NCI-H2081 treated with DMSO at 0.1 percent for 48 hours (cell line): ENCODE measurements around the gene CLNK.

ENCODE experiments used
- DNase-seq: peaks from one replicate; lab custom pipeline; 2025; lab: John Stamatoyannopoulos, UW

Gene CLNK

DNA sequence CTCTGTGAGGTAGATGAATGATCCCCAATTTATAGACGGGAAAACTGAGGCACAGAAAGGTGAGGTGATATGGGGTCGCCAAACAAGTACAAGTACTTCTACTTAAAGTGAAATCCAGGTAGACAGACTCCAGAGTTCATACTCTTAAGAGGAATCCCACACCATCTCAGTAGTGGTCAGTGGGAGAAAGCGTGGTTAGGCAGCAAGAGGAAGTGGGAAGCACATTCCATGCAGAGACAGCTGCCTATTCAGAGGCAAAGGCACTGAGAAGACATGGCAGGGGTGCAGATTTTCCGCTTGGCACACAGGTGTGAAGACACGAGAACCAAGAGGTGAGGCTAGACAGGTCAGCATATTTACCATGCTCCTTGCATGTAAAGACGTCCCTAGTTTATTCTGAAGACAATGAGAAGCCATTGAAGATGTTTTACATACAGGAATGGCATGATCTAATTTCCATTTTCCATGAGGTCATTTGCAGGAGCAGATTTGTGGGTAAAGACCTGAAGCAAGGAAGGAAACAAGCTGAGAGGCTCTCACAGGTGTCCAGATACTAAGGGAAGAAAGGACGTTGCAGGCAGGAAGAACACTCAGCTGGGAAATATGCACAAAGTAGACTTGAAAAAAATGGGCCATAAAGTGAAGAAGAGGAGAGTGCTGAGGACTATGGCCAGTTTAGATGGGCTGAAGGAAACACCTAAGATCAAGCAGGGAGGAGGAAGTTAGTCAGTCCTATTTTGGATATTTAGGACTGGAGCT, 17.3 kb upstream of the CLNK start:
- DNase-seq = no peak

DNA sequence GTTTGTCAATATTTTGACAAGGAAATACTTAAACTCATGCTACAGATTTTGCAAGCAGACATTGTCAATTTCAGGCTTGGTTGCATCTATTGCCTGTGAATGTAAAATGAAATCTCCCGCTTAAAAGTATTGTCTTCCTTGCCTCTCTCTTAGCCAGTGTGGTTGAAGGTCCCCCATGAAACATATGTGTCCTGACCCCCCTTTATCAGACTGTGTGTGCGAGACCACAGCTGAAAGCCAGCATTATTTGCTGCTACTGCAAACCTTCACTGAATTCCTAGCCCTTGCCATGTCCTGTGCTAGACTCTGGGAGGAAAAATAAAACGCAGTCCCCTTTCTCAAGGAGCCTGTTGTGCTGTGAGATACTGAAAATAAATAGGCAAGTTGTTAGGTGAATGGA, 16.6 kb upstream of the CLNK start:
- no peak for DNase-seq

DNA sequence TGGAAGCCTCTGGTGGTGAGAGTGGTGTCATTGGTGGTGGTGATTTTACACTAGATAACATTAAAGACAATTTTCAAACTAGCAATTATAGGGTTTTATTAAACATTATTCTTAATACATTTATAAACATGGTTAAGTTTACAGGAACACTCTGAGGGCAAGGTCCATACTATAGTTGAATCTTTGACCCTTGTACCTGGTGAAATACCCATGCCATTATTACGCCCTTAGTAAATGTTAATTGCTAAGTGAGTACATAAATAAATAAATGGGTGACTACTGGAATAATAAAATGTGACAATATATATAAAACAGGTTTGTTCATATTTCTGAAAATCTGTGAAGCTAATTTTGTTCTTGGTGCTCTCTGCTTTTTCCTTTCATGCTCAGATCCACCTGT, 13.6 kb upstream of the CLNK start:
- no peak for DNase-seq

DNA sequence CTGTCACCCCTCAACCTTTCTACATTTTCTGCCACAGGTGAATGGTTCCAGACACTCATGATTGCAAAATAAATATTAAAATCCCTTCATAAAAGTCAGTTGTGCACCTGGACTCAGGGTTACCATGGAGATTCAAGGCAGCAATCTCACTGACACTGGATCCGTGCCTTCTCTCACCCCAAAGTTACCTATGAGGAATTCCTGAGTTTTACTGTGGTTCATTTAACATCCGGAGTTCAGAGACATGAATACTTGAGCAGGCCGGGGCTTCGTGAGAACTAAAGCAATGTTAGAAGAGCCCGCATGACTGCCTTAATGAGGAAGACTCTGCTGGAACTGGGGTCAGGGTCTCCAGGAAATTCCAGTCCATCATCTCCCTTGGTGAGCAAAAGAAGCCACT, 12.5 kb upstream of the CLNK start:
- DNase-seq = peak; percentile 53

DNA sequence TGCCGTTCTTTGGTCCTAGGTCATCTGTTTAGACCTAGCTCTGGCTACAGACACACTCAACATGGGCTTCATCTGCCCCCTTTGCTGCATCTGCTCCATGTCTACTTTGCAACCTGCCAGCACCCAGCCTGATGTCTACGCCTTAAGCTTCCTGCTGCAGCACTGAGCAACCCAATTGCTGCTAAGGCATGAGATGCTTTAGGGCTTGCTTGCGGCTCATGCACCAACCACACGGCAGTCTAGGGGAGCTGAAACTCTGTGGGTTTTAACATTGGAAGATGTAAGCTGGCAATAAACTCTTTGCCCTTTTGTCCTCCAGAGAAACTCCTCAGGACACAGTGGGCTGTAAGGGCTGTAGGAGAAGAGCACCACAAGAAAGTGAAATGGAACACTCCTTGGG, 11.7 kb upstream of the CLNK start:
- DNase-seq = no peak

DNA sequence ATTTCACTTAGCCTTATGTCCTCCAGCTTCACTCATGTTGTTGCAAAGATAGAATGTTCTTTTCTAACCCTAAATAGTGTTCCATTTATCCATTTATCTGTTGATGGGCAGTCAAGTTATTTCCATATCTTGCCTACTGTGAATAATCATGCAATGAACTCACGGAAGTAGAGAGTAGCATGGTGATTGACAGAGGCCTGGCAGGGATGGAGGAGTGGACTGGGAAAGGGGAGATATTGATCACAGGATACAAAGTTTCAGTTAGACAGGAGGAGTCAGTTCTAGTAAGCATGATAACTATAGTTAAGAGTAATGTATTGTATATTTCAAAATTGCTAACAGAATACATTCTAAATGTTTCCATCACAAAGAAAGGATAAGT, 10.3 kb upstream of the CLNK start:
- DNase-seq = no peak

DNA sequence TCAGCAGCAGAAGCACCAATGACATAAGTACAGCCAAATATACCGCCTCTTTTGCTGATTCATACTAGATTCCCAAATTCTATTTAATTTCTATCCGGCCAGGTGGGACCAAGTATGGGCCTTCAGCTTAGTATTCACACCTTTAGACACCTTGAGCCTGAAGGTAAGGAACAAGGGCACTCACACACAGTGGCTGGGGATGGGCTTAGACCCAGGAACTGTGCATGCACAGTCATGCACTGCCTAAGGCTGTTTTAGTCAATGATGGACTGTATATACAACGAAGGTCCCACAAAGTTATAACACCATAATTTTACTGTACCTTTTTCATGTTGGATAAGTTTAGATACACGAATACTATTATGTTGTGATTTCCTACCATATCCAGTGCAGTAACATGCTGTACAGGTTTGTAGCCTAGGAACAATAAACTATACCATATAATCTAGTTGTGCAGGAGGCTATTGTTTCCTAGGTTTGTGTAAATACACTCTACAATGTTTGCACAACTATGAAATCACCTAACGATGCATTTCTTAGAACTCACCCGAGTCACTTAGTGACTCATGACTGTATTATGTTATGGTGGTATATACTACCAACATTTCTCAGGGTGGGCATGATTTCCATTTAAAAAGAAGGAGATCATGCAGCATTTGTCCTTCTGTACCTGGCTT, 9.7 kb upstream of the CLNK start:
- DNase-seq = peak; percentile 36

DNA sequence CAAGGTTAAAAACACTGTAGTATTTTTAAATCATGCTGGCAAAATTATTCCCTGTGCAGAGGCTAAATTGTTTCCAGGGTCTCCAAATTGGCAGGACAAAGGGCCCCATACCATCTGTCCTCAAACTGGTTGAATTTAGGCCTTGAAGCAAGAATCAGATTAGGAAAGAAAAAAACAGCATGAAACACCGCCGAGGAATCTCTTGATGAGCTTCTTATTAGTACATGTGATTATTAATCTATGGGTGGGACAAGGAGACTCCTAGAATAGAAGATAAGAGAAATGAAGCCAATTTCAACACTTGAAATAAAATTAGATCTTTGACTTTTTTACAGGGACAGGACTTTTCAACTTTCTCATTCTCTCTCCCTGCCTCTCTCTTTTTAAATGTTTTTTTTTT, 7.1 kb upstream of the CLNK start:
- no peak for DNase-seq

DNA sequence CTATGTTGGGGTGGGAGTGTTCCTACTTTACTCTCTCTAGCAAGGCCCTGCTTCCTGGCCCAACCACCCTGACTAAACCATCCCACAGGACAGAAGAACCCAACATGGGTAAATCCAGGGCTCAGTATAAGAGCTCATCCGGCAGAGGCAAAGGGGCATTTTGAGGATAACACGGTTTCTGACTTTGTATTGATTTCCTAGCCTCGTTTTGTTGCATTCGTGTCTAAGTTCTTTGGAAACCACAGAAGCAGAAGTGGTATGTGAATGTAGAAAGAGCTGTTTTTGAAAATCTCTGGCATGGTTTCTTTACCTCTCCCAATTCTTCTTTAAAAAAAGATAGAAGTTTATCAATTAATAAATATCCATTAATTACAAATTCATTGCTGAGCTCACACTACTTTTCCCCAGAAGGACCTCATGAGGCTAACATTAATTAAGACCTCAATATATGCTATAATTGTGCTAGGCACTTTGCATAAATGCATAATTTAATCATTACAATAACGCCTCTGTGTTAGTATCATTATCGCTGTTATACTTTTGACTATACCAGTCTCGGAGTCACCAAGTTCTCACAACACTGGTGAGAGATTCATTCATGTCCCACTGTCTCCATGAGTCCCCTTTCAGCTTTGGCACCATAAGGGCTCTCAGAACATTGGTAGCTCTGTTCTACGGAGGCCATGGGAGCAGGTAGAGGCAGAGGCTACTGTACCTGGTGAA, 5.8 kb upstream of the CLNK start:
- DNase-seq = no peak

DNA sequence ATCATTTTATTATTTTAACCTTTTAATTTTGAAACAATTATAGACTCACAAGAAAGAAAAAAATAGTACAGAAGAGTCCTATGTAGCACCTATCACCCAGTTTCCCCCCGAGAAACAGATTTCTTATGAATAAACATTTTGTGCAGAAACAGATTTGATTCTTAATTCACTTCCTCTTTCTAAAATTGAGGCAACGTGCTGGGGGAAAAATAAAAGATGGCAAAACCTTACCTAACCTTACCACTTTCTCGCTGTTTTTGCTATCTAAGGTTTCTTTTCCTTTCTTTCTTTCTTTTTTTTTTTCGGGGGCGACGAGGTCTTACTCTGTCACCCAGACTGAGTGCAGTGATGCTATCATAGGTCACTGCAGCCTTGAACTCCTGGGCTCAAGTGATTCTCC, 4.3 kb upstream of the CLNK start:
- DNase-seq = no peak

DNA sequence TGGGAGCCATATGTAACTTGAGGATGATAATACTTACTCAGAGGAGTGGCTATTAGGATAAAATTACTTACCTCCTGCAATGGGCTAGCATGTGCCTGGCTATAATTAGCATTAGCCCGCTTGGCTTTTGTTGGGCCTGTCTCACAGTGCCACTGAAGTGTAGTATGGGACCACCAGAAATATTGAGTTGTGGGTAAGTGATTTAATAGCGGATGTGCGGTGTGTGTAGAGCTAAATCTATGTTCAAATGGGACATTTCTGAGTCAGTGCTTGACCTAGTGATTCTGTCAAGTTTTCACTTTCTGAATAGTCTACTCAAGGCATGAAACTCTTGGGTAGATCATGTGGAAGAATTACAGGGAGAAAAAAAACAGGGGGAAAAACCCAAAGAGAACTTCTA, 3.5 kb upstream of the CLNK start:
- no peak for DNase-seq

DNA sequence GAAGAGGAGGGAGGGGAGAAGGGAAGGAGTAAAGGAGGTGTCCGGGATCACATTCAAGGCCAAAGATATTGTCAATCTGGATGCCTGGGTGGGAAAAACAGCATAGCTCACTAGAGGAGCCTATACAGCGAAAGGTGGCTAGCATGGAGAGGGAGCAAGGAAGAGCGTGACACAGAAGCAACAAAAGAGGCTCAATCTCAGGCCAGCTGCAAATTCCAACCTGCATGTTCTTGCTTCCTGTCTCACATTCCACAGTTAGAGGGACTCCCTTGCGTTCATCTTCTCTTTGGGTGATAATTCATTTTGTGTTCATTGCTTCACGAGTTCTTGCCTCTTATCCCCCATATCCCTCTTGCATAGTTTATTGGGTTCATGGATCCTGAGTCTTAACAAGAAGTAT, 3.0 kb upstream of the CLNK start:
- DNase-seq = no peak

DNA sequence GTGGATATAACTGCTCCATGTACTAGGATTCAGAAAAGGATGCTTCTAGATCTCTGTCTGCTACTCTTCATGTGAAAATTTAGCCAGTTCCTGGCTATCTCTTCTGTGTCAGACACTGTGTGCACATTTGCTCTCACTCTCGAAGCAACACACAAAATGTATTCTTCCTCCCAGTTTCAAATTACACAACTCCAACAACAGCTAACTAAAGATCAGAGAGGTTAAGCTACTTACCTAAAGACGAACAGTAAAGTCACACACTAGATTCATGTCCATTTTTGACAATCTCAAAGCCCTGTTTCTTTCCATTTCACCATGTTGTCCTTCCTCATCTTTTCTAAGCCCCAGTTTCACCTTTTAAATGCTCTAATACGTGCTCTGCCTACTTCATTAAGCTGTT, 2.2 kb downstream of the CLNK start:
- no peak for DNase-seq

DNA sequence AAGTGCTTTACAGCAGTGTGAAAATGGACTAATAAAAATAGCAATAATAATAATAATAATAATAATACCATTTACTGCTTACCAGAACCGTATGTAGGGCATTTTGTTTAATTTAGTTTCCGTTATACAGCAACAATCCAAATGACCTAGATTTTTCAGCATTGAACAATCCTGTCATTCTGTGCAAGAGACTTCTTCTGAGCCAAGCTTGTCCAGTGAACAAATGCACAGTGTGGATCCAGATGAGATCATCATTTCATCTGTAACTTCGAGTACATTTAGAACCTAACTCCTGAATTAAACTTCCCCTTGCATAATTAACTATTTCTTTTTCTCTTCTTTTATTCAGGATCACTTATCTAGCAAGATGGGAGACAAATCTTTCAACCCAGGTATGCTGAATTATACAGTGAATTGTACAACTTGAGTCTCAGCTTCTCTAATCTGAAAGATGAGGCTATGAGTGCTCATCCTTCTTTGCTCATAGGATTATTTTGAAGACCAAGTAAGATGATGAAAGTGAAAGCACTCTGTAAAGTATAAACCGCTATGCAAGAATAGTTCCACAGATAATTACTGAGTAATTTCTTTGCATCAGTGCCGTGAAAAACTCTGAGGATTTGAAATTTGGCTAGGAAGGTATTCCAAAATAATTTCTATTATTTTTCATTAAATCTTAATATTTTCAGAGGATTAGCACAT, 6.6 kb downstream of the CLNK start:
- DNase-seq = no peak

DNA sequence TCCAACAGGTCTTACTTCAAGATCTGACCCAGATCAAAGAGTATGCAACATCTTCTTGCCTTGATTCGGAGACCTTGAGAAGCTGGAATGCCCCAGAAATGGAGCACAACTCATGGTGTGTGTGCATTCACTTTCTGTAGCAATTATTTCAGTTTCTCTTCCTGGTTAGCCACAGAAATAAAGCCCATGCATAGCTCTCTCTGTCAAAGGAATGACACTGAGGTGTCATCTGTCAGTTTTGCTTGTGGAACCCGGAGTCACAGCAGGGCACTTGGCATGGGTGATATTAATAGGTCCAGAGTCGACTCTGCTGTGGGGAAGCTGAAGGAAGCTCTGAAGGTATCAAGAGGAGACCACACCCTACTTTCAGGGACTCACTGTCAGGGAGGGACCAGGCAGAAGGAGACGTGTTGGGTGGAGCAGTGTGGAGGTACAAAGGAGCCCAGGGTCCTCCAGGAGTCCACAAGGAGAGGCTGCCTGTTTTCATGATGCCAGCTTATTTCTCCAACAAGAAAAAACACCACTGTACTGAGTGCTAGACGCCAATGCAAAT, 10.7 kb downstream of the CLNK start:
- DNase-seq = no peak

DNA sequence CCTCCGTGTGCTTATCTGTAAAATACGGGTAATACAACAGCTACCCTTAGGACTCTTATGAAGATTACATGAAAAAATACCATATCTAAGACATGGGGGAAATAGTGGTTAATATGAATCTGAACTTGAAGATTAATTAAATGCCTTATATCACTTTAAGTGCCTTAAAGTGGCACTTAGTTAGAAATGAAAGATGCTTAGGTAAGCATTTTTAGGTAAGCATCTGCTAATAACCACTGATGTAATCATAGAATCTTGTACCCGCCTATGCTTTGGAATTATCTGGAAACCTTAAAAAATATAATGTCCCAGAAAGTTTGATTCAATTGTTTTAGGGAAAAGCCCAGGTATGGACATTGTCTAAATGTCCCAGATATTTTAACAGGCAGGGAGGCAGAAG, 12.2 kb downstream of the CLNK start:
- no peak for DNase-seq

DNA sequence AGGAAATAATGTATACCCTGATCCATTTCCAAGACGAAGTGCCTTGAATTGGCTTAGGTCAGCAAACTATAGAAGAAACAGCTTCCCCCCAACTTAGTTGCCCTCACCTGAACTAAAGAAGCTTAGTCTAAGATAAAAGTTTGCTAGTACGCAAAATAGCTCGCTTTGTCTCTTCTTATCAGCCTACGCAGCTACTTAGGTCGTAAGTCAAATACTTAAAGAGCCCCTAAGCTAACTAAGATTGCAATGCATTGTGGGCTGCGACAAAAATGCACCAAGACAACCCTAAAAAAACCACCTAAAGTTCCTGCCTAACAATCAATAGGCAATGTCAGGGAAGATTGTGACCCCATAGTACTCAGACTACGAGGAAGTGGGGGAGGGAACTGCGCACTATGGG, 12.8 kb downstream of the CLNK start:
- no peak for DNase-seq

DNA sequence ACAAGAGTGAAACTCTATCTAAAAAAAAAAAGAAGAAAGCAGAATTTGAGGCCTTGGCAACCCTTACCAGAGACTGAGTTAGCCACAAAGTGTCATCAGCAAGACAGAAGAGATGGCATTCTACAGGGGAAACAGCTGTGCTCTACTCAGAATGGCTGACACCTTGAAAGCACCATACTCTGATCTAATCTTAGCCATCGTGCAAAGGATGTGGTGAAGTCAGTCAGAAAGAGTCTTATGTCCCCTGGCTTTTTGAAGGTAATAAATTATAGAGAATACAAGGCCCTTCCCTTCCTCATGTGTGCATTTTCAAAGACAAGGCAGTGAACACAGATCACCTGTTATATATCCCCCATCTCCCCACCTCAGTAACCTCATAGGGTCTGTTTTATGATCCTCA, 13.2 kb downstream of the CLNK start:
- DNase-seq = no peak

DNA sequence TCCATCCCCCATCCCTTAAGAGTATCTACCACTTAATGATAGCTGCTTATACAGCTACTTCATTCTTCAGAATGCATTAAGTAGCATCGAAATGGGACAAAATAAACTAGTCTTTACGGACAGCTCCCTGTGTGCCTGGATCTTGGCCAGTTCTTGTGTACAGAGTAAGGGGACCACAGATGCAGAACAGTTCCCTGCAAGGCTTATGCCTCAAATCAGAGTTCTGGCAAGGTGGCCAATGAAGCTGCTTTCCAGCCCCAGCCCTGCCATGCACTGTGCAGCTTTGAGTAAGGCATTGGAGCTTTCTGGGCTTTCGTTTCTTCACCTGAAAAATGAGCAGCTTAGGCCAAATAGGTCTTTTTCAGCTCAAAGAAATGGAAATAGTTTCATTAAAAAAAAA, 14.2 kb downstream of the CLNK start:
- no peak for DNase-seq

DNA sequence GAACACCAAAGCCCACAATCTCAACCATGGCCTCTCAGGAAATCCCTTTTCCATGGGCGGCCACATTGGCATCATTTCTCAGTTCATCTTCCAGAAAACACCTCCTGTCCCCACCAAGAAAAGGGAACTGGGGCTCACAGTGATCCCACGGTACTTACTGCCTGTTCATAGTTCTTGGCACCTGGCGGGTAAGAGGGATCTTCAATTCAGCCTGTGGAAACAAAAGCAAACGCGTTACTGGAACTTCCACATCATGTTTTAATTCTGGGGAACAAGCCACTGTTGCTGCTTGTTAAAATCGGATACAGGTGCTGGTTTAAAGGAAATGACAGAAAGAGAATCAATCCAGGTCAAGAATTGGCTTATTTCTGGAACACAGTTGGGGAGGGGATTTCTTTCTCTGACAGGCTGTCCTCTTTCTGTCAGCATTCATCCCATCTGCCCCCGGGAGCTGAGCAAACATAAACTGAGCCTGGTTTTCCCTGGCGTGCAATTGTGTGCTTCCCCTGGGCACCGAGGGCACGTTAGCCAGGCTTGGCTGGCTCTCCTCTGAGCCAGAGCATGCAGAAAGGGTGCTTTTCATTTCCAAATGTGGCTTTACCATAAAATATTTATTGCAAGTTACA, 16.8 kb downstream of the CLNK start:
- peak; percentile 36 for DNase-seq

DNA sequence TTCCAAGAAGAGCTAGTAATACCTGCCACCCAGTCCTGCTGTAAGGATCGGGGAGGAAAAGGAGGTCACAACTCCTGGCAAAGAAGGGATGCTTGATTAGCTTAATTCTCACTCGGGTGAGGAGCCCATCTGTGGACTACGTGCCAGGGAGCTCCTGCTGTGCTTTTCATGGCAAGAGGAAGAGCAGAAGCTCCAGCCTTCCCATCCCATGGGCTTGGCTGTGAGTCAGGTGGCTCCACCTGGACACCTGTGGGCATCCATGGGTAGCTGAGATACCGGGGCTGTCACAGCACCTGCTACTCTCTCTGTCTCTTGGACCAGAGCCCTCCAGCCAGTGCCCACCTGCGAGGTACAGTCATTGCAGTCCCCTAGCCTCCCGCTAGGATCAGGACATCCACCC, 18.0 kb downstream of the CLNK start:
- DNase-seq = no peak

DNA sequence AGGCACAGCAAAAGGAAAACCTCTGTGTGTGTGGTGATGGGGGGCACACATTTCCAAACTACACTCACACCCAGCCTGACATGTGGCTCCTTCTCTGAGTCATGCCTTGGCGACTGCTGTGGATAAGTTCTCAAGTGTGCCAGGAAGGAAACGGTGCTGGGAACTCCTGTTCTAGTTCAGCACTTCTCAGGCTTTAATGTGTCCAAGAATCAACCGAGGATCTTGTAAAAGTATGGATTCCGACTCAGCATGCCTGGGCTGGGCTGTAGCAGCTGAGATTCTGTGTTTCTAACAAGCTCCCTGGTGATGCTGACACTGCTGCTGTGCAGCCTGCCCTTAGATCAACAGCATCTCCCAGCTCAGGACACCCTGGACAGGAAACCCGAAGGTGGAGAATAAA, 20.2 kb downstream of the CLNK start:
- no peak for DNase-seq
